ENCODE measurements around the gene CASP8. TPM values are rescaled to one million over a fixed set of nuclear protein-coding genes. Genes with fewer than 3 reads are reported as not detected.

The CASP8 gene
- total and polyA plus RNA-seq, 9 donors = 5.5 to 11.5 (median 8.4) TPM

DNA sequence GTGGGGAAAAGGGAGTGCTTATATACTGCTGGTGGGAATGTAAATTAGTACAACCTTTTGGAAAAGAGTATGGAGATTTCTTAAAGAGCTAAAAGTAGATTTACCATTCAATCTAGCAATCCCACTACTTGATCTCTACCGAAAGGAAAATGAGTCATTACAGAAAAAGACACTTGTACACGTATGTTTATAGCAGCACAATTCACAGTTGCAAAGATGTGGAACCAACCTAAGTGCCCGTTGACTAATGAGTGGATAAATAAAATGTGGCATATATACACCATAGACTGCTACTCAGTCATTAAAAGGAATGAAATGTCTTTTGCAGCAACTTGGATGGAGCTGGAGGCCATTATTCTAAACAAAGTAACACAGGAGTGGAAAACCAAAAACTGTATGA, 67.3 kb downstream of the CASP8 start:
- no peaks in the 10 kb centered on the region for H3K27me3 ChIP-seq (ENCODE audit: control insufficient read depth, insufficient read depth, low read length)
- no peaks in the 10 kb centered on the region for H3K4me1 ChIP-seq (ENCODE audit: control insufficient read depth, insufficient read depth, low read length)
- WGBS (ENCODE audit: insufficient coverage) = no CpG with 5 or more reads among the region's 3 CpGs
- peaks cover 11% of the 10 kb centered on the region for H3K9me3 ChIP-seq (replicated peaks; ENCODE audit: control insufficient read depth, low read depth, low read length)
- H3K4me3 ChIP-seq (ENCODE audit: low read length) = no peak overlapping the region
- no peak overlapping the region for H3K27ac ChIP-seq (ENCODE audit: low read length)
- DNase-seq = no peak
- no peaks in the 10 kb centered on the region for H3K36me3 ChIP-seq (ENCODE audit: control insufficient read depth, insufficient read depth, low read length)

DNA sequence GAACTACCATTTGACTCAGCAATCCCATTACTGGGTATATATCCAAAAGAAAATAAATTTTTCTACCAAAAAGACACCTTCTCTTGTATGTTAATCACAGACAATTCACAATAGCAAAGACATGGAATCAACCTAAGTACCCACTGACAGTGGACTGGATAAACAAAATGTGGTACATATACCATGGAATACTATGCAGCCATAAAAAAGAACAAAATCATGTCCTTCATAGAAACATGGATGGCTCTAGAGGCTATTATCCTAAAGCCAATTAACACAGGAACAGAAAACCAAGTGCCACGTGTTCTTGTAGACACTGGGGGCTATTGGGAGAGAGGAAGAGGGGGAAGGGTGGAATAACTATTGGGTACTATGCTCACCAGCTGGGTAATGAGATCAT, 69.1 kb downstream of the CASP8 start:
- no peaks in the 10 kb centered on the region for H3K36me3 ChIP-seq (ENCODE audit: control insufficient read depth, insufficient read depth, low read length)
- DNase-seq = no peak
- peaks cover 3% of the 10 kb centered on the region for H3K9me3 ChIP-seq (replicated peaks; ENCODE audit: control insufficient read depth, low read depth, low read length)
- no peak overlapping the region for H3K4me3 ChIP-seq (ENCODE audit: low read length)
- H3K4me1 ChIP-seq (ENCODE audit: control insufficient read depth, insufficient read depth, low read length) = no peaks in the 10 kb centered on the region
- no peaks in the 10 kb centered on the region for H3K27me3 ChIP-seq (ENCODE audit: control insufficient read depth, insufficient read depth, low read length)
- WGBS (ENCODE audit: insufficient coverage) = no CpG with 5 or more reads among the region's 1 CpG
- H3K27ac ChIP-seq (ENCODE audit: low read length) = no peak overlapping the region

Other genes starting within 250 kb of the CASP8 start
- 7.8 TPM for gene HYCC2, start 188.9 kb upstream of the CASP8 start, total RNA-seq
- gene HYCC2, start 188.9 kb upstream of the CASP8 start, polyA plus RNA-seq (ENCODE audit: insufficient read depth in 1 of 8, insufficient read length in 8 of 8, low replicate concordance in 1 of 8) = 1 to 10 TPM; 4.9 to 8.4 (median 6.8) TPM
- gene NDUFB3, start 188.5 kb upstream of the CASP8 start, total RNA-seq = 112 TPM
- gene NDUFB3, start 188.5 kb upstream of the CASP8 start, polyA plus RNA-seq (ENCODE audit: insufficient read depth in 1 of 8, insufficient read length in 8 of 8, low replicate concordance in 1 of 8) = 100 to 1,000 TPM in 1 of 8 donors, 10 to 100 TPM in 7; 72.7 to 105 (median 90.7) TPM
- 48.9 TPM for gene CFLAR, start 144.4 kb upstream of the CASP8 start, total RNA-seq
- 10 to 100 TPM; 27.4 to 47.6 (median 31.4) TPM for gene CFLAR, start 144.4 kb upstream of the CASP8 start, polyA plus RNA-seq (ENCODE audit: insufficient read depth in 1 of 8, insufficient read length in 8 of 8, low replicate concordance in 1 of 8)
- 6.7 TPM for gene CASP10, start 77.4 kb upstream of the CASP8 start, total RNA-seq
- gene CASP10, start 77.4 kb upstream of the CASP8 start, polyA plus RNA-seq (ENCODE audit: insufficient read depth in 1 of 8, insufficient read length in 8 of 8, low replicate concordance in 1 of 8) = 1 to 10 TPM; 4.3 to 7.6 (median 5.3) TPM
- 2.3 TPM for gene FLACC1, start 96.8 kb downstream of the CASP8 start, total RNA-seq
- gene FLACC1, start 96.8 kb downstream of the CASP8 start, polyA plus RNA-seq (ENCODE audit: insufficient read depth in 1 of 8, insufficient read length in 8 of 8, low replicate concordance in 1 of 8) = 1 to 10 TPM in 5 of 8 donors, under 1 TPM in 3; 0.90 to 1.7 (median 1.3) TPM
- gene TRAK2, start 190.9 kb downstream of the CASP8 start, total RNA-seq = 27.4 TPM
- gene TRAK2, start 190.9 kb downstream of the CASP8 start, polyA plus RNA-seq (ENCODE audit: insufficient read depth in 1 of 8, insufficient read length in 8 of 8, low replicate concordance in 1 of 8) = 10 to 100 TPM; 18.9 to 33.8 (median 25.6) TPM
- 34.5 TPM for gene STRADB, start 191.2 kb downstream of the CASP8 start, total RNA-seq
- 10 to 100 TPM; 32.8 to 60.5 (median 40.9) TPM for gene STRADB, start 191.2 kb downstream of the CASP8 start, polyA plus RNA-seq (ENCODE audit: insufficient read depth in 1 of 8, insufficient read length in 8 of 8, low replicate concordance in 1 of 8)